Fibroblast of lung (primary cell): ENCODE data around the gene PSMA4. TPM values are rescaled to one million over a fixed set of nuclear protein-coding genes. Genes with fewer than 3 reads are reported as not detected.

Experiments used
- DNase-seq, 2 donors: peaks; one replicate each; pipeline versions ENCODE4 v3.0.0 to v3.0.0-alpha.2; 2010; ENCODE audit warnings: low read depth in 2 of 2
- H2AFZ ChIP-seq: 2 replicates; pipeline ENCODE4 v1.5.1; 2012; ENCODE audit warnings: low read length, control low read depth, inconsistent platforms
- H3K27ac ChIP-seq: 2 replicates; pipeline ENCODE4 v1.5.1; 2011; ENCODE audit warnings: low read length, control low read depth; ENCODE audit not compliant: insufficient read depth
- H3K27me3 ChIP-seq: 2 replicates; pipeline ENCODE4 v1.5.1; 2011; ENCODE audit warnings: mild to moderate bottlenecking, low read length; ENCODE audit not compliant: control insufficient read depth, insufficient read depth
- H3K36me3 ChIP-seq: 2 replicates; pipeline ENCODE4 v1.5.1; 2011; ENCODE audit warnings: low read length; ENCODE audit not compliant: control insufficient read depth, insufficient read depth
- H3K4me1 ChIP-seq: 2 replicates; pipeline ENCODE4 v1.5.1; 2011; ENCODE audit warnings: low read length; ENCODE audit not compliant: control insufficient read depth, insufficient read depth; ENCODE audit errors: extremely low read depth
- H3K4me2 ChIP-seq: 2 replicates; pipeline ENCODE4 v1.5.1; 2011; ENCODE audit warnings: low read length, control low read depth; ENCODE audit not compliant: insufficient read depth; ENCODE audit errors: extremely low read depth
- H3K4me3 ChIP-seq, 4 experiments: fragments of 200-600 bp in 1 of 4; sonication (generic) in 1 of 4; replicated peaks in 1 of 4; 2 replicates each; pipeline ENCODE4 v1.5.1; 2011 to 2016; ENCODE audit warnings: low read length in 4 of 4, low read depth in 3 of 4, mild to moderate bottlenecking in 3 of 4, control low read depth in 2 of 4, inconsistent platforms in 1 of 4, mixed read lengths in 1 of 4; ENCODE audit not compliant: insufficient read depth in 1 of 4; ENCODE audit errors: control extremely low read depth in 1 of 4
- H3K79me2 ChIP-seq: 2 replicates; pipeline ENCODE4 v1.5.1; 2012; ENCODE audit warnings: mild to moderate bottlenecking, low read length, inconsistent platforms; ENCODE audit not compliant: control insufficient read depth, insufficient read depth
- H3K9ac ChIP-seq: 2 replicates; pipeline ENCODE4 v1.5.1; 2011; ENCODE audit warnings: mild to moderate bottlenecking, low read length, control low read depth; ENCODE audit not compliant: insufficient read depth
- H3K9me3 ChIP-seq: 2 replicates; pipeline ENCODE4 v1.5.1; 2012; ENCODE audit warnings: low read depth, low read length; ENCODE audit not compliant: control insufficient read depth, insufficient read depth
- H4K20me1 ChIP-seq: 2 replicates; pipeline ENCODE4 v1.5.1; 2011; ENCODE audit warnings: low read length; ENCODE audit not compliant: control insufficient read depth, insufficient read depth; ENCODE audit errors: extremely low read depth
- EZH2 ChIP-seq: IDR thresholded peaks from 2 replicates; pipeline ENCODE4 v1.5.1; 2012; ENCODE audit warnings: low read length, control low read depth, mild to moderate bottlenecking; ENCODE audit errors: missing control alignments
- polyA plus RNA-seq, 2 donors: library from polyadenylated mRNA; depleted of rRNA in 1 of 2; stranded (reverse) in 1 of 2; unstranded in 1 of 2; fragments of >200 nt; gene quantifications; 2 replicates each; pipeline ENCODE4 v1.2.1, GENCODE V29; 2011 to 2012; ENCODE audit warnings: missing spikeins in 1 of 2
- total RNA-seq: library from RNA; depleted of rRNA; stranded (reverse); fragments of >200 nt; gene quantifications from 2 replicates; pipeline ENCODE4 v1.2.1, GENCODE V29; 2014
- TF ChIP-seq, protein P1 (sequence below), 2 donors: IDR thresholded peaks in 1 of 2; conservative IDR thresholded peaks in 1 of 2; 1 replicate in 1 of 2; 2 replicates in 1 of 2; pipeline ENCODE4 v1.5.1; 2011 to 2012; ENCODE audit warnings: low read length in 2 of 2, control low read depth in 1 of 2, inconsistent platforms in 1 of 2, low read depth in 1 of 2, mild to moderate bottlenecking in 1 of 2

PSMA4 gene
- total and polyA plus RNA-seq, 2 donors (not counting 1 experiment from before 2014, with no cell fraction given), result 161 to 404 TPM

DNA sequence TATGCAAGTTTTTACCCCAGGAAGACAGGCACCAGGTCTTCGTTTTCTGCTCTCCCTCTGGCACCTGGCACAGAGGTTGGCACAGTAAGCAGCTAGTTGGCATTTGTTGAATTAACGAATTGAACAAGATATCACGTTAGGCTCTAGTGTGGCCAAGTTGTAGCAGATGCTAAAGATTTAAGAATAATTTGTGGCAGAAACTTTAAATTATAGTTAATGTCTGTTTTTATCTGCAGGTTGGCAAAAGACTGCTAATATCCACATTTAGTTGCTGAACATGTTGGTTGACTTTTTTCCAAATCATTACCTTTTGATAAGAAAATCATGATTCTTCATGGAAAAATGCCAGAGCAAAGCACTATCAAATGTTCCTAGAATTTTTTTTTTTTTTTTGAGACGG, 33.2 kb downstream of the PSMA4 start:
- Histone ChIP-seq H3K9ac (no peak overlapping the region), H3K79me2 (no peaks in the 10 kb centered on the region), H4K20me1 (no peaks in the 10 kb centered on the region), H3K4me3 (no peak overlapping the region), H3K4me1 (no peaks in the 10 kb centered on the region), H3K36me3 (no peaks in the 10 kb centered on the region), H3K27me3 (no peaks in the 10 kb centered on the region), H3K27ac (no peak overlapping the region), H3K4me2 (no peak overlapping the region), H3K9me3 (no peaks in the 10 kb centered on the region), H2AFZ (no peak overlapping the region)
- TF ChIP-seq, protein P1, sequence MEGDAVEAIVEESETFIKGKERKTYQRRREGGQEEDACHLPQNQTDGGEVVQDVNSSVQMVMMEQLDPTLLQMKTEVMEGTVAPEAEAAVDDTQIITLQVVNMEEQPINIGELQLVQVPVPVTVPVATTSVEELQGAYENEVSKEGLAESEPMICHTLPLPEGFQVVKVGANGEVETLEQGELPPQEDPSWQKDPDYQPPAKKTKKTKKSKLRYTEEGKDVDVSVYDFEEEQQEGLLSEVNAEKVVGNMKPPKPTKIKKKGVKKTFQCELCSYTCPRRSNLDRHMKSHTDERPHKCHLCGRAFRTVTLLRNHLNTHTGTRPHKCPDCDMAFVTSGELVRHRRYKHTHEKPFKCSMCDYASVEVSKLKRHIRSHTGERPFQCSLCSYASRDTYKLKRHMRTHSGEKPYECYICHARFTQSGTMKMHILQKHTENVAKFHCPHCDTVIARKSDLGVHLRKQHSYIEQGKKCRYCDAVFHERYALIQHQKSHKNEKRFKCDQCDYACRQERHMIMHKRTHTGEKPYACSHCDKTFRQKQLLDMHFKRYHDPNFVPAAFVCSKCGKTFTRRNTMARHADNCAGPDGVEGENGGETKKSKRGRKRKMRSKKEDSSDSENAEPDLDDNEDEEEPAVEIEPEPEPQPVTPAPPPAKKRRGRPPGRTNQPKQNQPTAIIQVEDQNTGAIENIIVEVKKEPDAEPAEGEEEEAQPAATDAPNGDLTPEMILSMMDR (conservative IDR thresholded peaks at IDR 0.05 in 1 of 2, IDR thresholded peaks at IDR 0.05 in 1 of 2; ENCODE audit: low read depth in 1 of 2, low read length in 2 of 2), result no peak
- no peak for TF ChIP-seq EZH2
- no peak for DNase-seq

DNA sequence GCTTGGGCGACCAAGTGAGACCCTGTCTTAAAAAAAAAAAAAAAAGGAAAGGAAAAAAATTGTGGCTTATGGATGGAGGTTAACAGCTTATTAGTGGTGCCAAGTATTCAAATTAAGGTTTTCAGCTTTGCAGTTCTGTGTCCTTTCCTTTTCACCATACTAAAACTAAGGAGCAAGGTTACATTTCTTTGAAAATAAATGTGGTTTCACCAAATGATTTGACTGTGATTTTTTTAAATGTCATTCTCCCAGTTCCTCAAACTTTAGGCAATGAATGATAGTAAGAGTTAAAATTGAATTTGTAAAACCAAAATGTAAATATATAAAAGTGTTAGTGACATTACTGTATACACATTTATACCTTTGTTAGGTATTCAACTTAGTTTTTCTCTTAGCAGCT, 34.7 kb downstream of the PSMA4 start:
- Histone ChIP-seq H3K9me3 (no peaks in the 10 kb centered on the region), H3K4me1 (no peaks in the 10 kb centered on the region), H3K9ac (no peak overlapping the region), H3K79me2 (no peaks in the 10 kb centered on the region), H3K27ac (no peak overlapping the region), H2AFZ (no peak overlapping the region), H3K27me3 (no peaks in the 10 kb centered on the region), H4K20me1 (no peaks in the 10 kb centered on the region), H3K4me3 (no peak overlapping the region), H3K4me2 (no peak overlapping the region), H3K36me3 (no peaks in the 10 kb centered on the region)
- DNase-seq, result no peak
- TF ChIP-seq, protein P1 (conservative IDR thresholded peaks at IDR 0.05 in 1 of 2, IDR thresholded peaks at IDR 0.05 in 1 of 2; ENCODE audit: low read depth in 1 of 2, low read length in 2 of 2), result no peak
- no peak for TF ChIP-seq EZH2

DNA sequence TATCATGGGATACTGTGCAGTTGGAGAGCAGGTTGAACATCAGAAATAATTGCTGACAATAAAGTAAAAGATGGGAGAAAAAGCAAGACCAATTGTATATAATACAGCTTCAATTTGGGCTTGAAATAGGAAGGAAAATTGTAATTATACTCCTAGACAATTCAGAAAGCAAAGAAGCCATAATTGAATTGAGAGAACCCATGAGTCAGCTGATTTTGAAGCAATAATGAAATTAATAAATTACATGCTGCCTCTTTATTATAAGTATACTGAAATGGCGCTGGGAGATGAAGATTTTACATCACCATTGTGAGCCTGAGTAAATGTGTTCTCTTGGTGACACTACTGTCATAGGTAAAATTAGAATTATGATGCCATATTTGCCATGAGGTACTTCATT, 57.3 kb downstream of the PSMA4 start:
- no peak overlapping the region for H3K4me3 ChIP-seq
- no peak overlapping the region for H3K27ac ChIP-seq
- no peaks in the 10 kb centered on the region for H3K79me2 ChIP-seq
- H3K9ac ChIP-seq, result no peak overlapping the region
- H3K4me1 ChIP-seq, result no peaks in the 10 kb centered on the region
- no peak for TF ChIP-seq EZH2
- TF ChIP-seq, protein P1 (conservative IDR thresholded peaks at IDR 0.05 in 1 of 2, IDR thresholded peaks at IDR 0.05 in 1 of 2; ENCODE audit: low read depth in 1 of 2, low read length in 2 of 2), result no peak
- no peaks in the 10 kb centered on the region for H3K27me3 ChIP-seq
- H3K4me2 ChIP-seq, result no peak overlapping the region
- H4K20me1 ChIP-seq, result no peaks in the 10 kb centered on the region
- no peaks in the 10 kb centered on the region for H3K36me3 ChIP-seq
- no peaks in the 10 kb centered on the region for H3K9me3 ChIP-seq
- H2AFZ ChIP-seq, result no peak overlapping the region
- DNase-seq, result no peak
